ENCODE results near the gene MAPRE2.

- TF ChIP-seq CTCF (IDR thresholded peaks at IDR 0.05; ENCODE audit: insufficient read depth, low read length, poor library complexity, severe bottlenecking) (no peak), EZH2phosphoT487 (conservative IDR thresholded peaks at IDR 0.05; ENCODE audit: low read length) (no peak)
These were observed 73.1 kb downstream of the MAPRE2 start for GRCh38 chr18:35114305-35114704.

Data from SU-DHL-6 (cell line).